NCI-H69 (cell line): ENCODE results near the gene CDH15.
"Not testable (repeated sequence)": the region's sequence is repeated elsewhere in the genome, so short reads cannot be mapped to it uniquely, and the experiment has no call there.

Source experiments
- DNase-seq: peaks from one replicate; lab custom pipeline; 2025; lab: John Stamatoyannopoulos, UW

Gene CDH15

GRCh38 chr16:89155851-89156739 lies 15.5 kb upstream of the CDH15 start:
- no peak for DNase-seq

GRCh38 chr16:89156740-89157645 lies 14.6 kb upstream of the CDH15 start:
- DNase-seq = no peak

GRCh38 chr16:89157778-89158177 lies 13.8 kb upstream of the CDH15 start:
- no peak for DNase-seq

- DNase-seq = no peak
Measured at GRCh38 chr16:89159066-89159849, 12.3 kb upstream of the CDH15 start.

GRCh38 chr16:89159850-89160354 lies 11.6 kb upstream of the CDH15 start:
- DNase-seq = no peak

- DNase-seq = no peak
Measured at GRCh38 chr16:89160977-89161701, 10.4 kb upstream of the CDH15 start.

GRCh38 chr16:89161763-89162713 lies 9.5 kb upstream of the CDH15 start:
- DNase-seq = no peak

GRCh38 chr16:89163297-89163696 lies 8.3 kb upstream of the CDH15 start:
- DNase-seq = no peak

- DNase-seq = no peak
Measured at GRCh38 chr16:89164436-89164835, 7.1 kb upstream of the CDH15 start.

- no peak for DNase-seq
Measured at GRCh38 chr16:89164847-89165680, 6.5 kb upstream of the CDH15 start.

- not testable (repeated sequence) for DNase-seq
Measured at GRCh38 chr16:89165681-89165979, 5.9 kb upstream of the CDH15 start.

- DNase-seq = no peak
Measured at GRCh38 chr16:89166696-89167424, 4.7 kb upstream of the CDH15 start.

- DNase-seq = peak; percentile 70
Measured at GRCh38 chr16:89167425-89167941, 4.1 kb upstream of the CDH15 start.

- peak; percentile 36 for DNase-seq
Measured at GRCh38 chr16:89168381-89169189, 3.0 kb upstream of the CDH15 start.

- DNase-seq = no peak
Measured at GRCh38 chr16:89169778-89170177, 1.8 kb upstream of the CDH15 start.

- peak; percentile 78 for DNase-seq
Measured at GRCh38 chr16:89170346-89171215, 967 bp upstream of the CDH15 start.

GRCh38 chr16:89172171-89172527 lies 601 bp downstream of the CDH15 start:
- DNase-seq = no peak
